ENCODE measurements around the gene SRSF6.
A peak's percentile ranks its signal among the peaks of the same experiment; 100 is the strongest.

SRSF6 gene

GRCh38 chr20:43506238-43506637 lies 48.5 kb downstream of the SRSF6 start:
- Histone ChIP-seq H3K4me3 (replicated peaks; ENCODE audit: insufficient read depth, low read length) (no peak overlapping the region), H3K27ac (replicated peaks) (no peak overlapping the region), H3K27me3 (ENCODE audit: insufficient read depth, poor library complexity, severe bottlenecking) (peaks cover 11% of the 10 kb centered on the region)
- DNase-seq (ENCODE audit: low read depth in 1 of 2, low spot score in 1 of 2) = no peak
- no peak for TF ChIP-seq GABPA (IDR thresholded peaks at IDR 0.05; ENCODE audit: low read depth)
- no peak for TF ChIP-seq REST (IDR thresholded peaks at IDR 0.05; ENCODE audit: insufficient replicate concordance, low read depth)
- TF ChIP-seq SPI1 (IDR thresholded peaks at IDR 0.05; ENCODE audit: borderline replicate concordance, low read depth) = no peak
- TF ChIP-seq POLR2AphosphoS5 (IDR thresholded peaks at IDR 0.05; ENCODE audit: low read depth) = no peak
- no peak for TF ChIP-seq CTCF (IDR thresholded peaks at IDR 0.05; ENCODE audit: insufficient read depth, low read length)

- TF ChIP-seq POLR2AphosphoS5 (IDR thresholded peaks at IDR 0.05; ENCODE audit: low read depth) = no peak
- no peak for TF ChIP-seq CTCF (IDR thresholded peaks at IDR 0.05; ENCODE audit: insufficient read depth, low read length)
- no peak for TF ChIP-seq SPI1 (IDR thresholded peaks at IDR 0.05; ENCODE audit: borderline replicate concordance, low read depth)
- no peak for TF ChIP-seq GABPA (IDR thresholded peaks at IDR 0.05; ENCODE audit: low read depth)
- no peak for TF ChIP-seq REST (IDR thresholded peaks at IDR 0.05; ENCODE audit: insufficient replicate concordance, low read depth)
- peaks cover 11% of the 10 kb centered on the region for H3K27me3 ChIP-seq (ENCODE audit: insufficient read depth, poor library complexity, severe bottlenecking)
- no peak within 1 kb of the TSS for H3K27ac ChIP-seq (replicated peaks)
- H3K4me3 ChIP-seq (replicated peaks; ENCODE audit: insufficient read depth, low read length) = peak within 1 kb of the TSS; percentile 56
- peak in 1 of 2 experiments; percentile 14 for DNase-seq (ENCODE audit: low read depth in 1 of 2, low spot score in 1 of 2)
These were observed 49.7 kb downstream of the SRSF6 start, which contains the start of gene L3MBTL1 for GRCh38 chr20:43507150-43508080. Gene L3MBTL1, plus strand, starts transcription at chr20:43507697. Its CDS starts 5,807 bp downstream, at chr20:43513504.

GRCh38 chr20:43508106-43508505 lies 50.4 kb downstream of the SRSF6 start:
- peaks cover 11% of the 10 kb centered on the region for H3K27me3 ChIP-seq (ENCODE audit: insufficient read depth, poor library complexity, severe bottlenecking)
- TF ChIP-seq POLR2AphosphoS5 (IDR thresholded peaks at IDR 0.05; ENCODE audit: low read depth) (no peak), SPI1 (IDR thresholded peaks at IDR 0.05; ENCODE audit: borderline replicate concordance, low read depth) (no peak), GABPA (IDR thresholded peaks at IDR 0.05; ENCODE audit: low read depth) (no peak), REST (IDR thresholded peaks at IDR 0.05; ENCODE audit: insufficient replicate concordance, low read depth) (no peak), CTCF (IDR thresholded peaks at IDR 0.05; ENCODE audit: insufficient read depth, low read length) (no peak)
- peak overlapping the region; percentile 56 for H3K4me3 ChIP-seq (replicated peaks; ENCODE audit: insufficient read depth, low read length)
- no peak for DNase-seq (ENCODE audit: low read depth in 1 of 2, low spot score in 1 of 2)
- no peak overlapping the region for H3K27ac ChIP-seq (replicated peaks)
